Esophagus squamous epithelium (tissue), 5 donors: ENCODE results near the gene MICAL1. TPM values are rescaled to one million over a fixed set of nuclear protein-coding genes. Genes with fewer than 3 reads are reported as not detected.

ENCODE experiments used
- DNase-seq: peaks from one replicate; lab custom pipeline; 2025; lab: John Stamatoyannopoulos, UW
- H3K27ac ChIP-seq, 4 donors: fragments of 200-600 bp; sonication (generic); one replicate each; pipeline ENCODE4 v1.5.1; 2016 to 2019; ENCODE audit warnings: mild to moderate bottlenecking in 1 of 4
- H3K27me3 ChIP-seq, 4 donors: fragments of 200-600 bp; sonication (generic); 1 replicate in 3 of 4; 2 replicates in 1 of 4; pipeline versions ENCODE4 v1.5.1 to v1.6.0; 2017 to 2021; ENCODE audit warnings: antibody characterized with exemption in 1 of 4
- H3K36me3 ChIP-seq, 3 donors: fragments of 200-600 bp; sonication (generic); one replicate each; pipeline ENCODE4 v1.5.1; 2016 to 2019
- H3K4me1 ChIP-seq, 3 donors: fragments of 200-600 bp; sonication (generic); one replicate each; pipeline ENCODE4 v1.5.1; 2017 to 2019
- H3K4me3 ChIP-seq, 4 donors: fragments of 200-600 bp; sonication (generic); 1 replicate in 3 of 4; 2 replicates in 1 of 4; pipeline ENCODE4 v1.5.1; 2016 to 2019; ENCODE audit warnings: mild to moderate bottlenecking in 2 of 4, moderate library complexity in 1 of 4
- H3K9me3 ChIP-seq, 3 donors: fragments of 200-600 bp; sonication (generic); one replicate each; pipeline ENCODE4 v1.5.1; 2016 to 2019
- CTCF ChIP-seq, 6 experiments: fragments of 450-650 bp in 4 of 6; fragments of 200-600 bp in 2 of 6; sonication (generic) in 2 of 6; IDR thresholded peaks; one replicate each; pipeline ENCODE4 v1.5.1; 2016 to 2019; ENCODE audit warnings: antibody characterized with exemption in 6 of 6, mild to moderate bottlenecking in 4 of 6, moderate library complexity in 4 of 6
- POLR2A ChIP-seq, 4 donors: fragments of 450-650 bp; IDR thresholded peaks; one replicate each; pipeline ENCODE4 v1.6.1; 2017; ENCODE audit warnings: antibody characterized with exemption in 4 of 4, mild to moderate bottlenecking in 4 of 4, moderate library complexity in 3 of 4
- WGBS, 2 donors: methylation state at CpG; one replicate each; pipeline ENCODE4 v1.1.5; 2018; 5-methylcytosine and 5-hydroxymethylcytosine counted together
- intact Hi-C: fragments of 100-400 bp; cut with DNase I; formaldehyde crosslinking; loops from one replicate; pipeline ENCODE4 v1.15.0; 2022
- total RNA-seq, 4 donors: library from RNA; depleted of rRNA; stranded (reverse); fragments of >200 nt; gene quantifications; one replicate each; pipeline ENCODE4 v1.1.0, GENCODE V29; 2016
- donor health status: DM: yes; HTN: yes; CAD: no.

MICAL1 gene
- total RNA-seq, 4 donors from 2014 or later, result 11.9 to 20.0 (median 12.6) TPM

- TF ChIP-seq POLR2A (IDR thresholded peaks at IDR 0.05) (no peak), CTCF (IDR thresholded peaks at IDR 0.05) (no peak)
- H3K4me3 ChIP-seq, result no peak overlapping the region
Measured at GRCh38 chr6:109477725-109478124, 22.2 kb upstream of the MICAL1 start.

DNA sequence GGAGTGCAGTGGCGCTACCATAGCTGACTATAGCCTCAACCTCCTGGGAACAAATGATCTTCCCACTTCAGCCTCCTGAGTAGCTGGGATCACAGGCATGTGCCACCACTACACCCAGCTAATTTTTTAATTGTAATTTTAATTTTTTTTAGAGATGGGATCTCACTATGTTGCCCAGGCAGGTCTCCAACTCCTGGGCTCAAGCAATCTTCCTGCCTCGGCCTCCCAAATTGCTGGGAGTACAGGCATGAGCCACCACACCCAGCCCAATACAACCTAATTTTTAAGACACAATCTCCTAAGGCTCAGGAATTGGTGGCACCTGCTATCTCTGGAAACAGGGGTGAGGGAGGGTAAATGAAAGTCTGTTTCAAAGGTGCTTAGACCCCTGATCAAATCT is 21.6 kb upstream of the MICAL1 start:
- Histone ChIP-seq H3K9me3 (no peaks in the 10 kb centered on the region), H3K27ac (no peak overlapping the region), H3K4me1 (peaks cover 28 to 58% (median 53%) of the 10 kb centered on the region in 3 donors), H3K27me3 (no peaks in the 10 kb centered on the region), H3K4me3 (no peak overlapping the region), H3K36me3 (peaks cover 15 to 80% (median 26%) of the 10 kb centered on the region in 3 donors)
- intact Hi-C loops, result no loop called here
- TF ChIP-seq POLR2A (IDR thresholded peaks at IDR 0.05), result no peak
- no peak for TF ChIP-seq CTCF (IDR thresholded peaks at IDR 0.05)
- WGBS, 2 donors, result 100% methylated on average over 2 of the region's 2 CpGs
- DNase-seq, result no peak

More at GRCh38 chr6:109477725-109478124, 22.2 kb upstream of the MICAL1 start:
- Histone ChIP-seq H3K27me3 (no peaks in the 10 kb centered on the region), H3K36me3 (peaks cover 15 to 75% (median 21%) of the 10 kb centered on the region in 3 donors), H3K9me3 (no peaks in the 10 kb centered on the region), H3K27ac (no peak overlapping the region), H3K4me1 (peaks cover 30 to 63% (median 54%) of the 10 kb centered on the region in 3 donors)
- 80 to 90% methylated on average over 1 to 2 of the region's 2 CpGs for WGBS, 2 donors
- intact Hi-C loops, result no loop called here
- DNase-seq, result no peak

DNA sequence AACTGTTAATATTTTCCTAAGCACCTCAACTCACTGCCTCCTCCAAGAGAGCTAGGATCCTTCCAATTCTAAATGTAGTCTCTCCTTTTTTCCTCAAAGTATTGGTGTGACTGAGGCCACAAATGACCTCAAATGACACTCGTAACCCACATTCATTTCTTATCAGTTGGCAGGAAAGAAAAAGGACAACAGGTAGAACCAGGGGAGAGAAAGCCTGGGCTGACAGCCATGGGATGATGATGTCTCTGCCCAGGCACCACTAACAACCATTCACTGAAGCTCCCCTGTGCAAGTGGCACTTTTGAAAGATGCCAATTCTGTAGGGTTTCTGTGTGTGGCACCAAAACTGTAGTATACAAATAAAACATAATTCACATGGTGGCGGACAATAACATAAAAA is 20.1 kb upstream of the MICAL1 start:
- 92 to 96% methylated on average over 2 of the region's 2 CpGs for WGBS, 2 donors

DNA sequence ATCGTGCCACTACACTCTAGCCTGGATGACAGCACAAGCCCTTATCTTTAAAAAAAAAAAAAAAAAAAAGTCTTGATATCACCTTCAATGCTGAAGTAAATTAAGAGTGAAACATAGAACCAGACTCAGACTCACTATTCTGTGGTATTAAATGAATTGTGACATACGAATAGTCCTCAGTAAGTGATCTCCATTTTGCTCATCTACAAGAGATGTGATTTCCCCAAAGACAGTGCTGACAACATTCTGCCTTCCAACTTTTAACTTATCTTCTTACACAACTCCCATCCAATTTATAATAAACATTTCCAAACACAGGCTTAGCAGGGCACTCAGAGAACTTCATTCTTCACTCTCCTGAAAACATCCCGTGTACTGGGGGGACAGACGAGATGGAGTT is 19.4 kb upstream of the MICAL1 start:
- WGBS, 2 donors, result 69 to 82% methylated on average over 4 of the region's 4 CpGs
- DNase-seq, result no peak
- intact Hi-C loops, result no loop called here
- Histone ChIP-seq H3K4me1 (peaks cover 15 to 36% (median 31%) of the 10 kb centered on the region in 3 donors), H3K4me3 (no peak overlapping the region), H3K9me3 (no peaks in the 10 kb centered on the region), H3K27me3 (no peaks in the 10 kb centered on the region), H3K36me3 (peaks cover 10 to 84% (median 33%) of the 10 kb centered on the region in 3 donors), H3K27ac (no peak overlapping the region)
- no peak for TF ChIP-seq CTCF (IDR thresholded peaks at IDR 0.05)
- no peak for TF ChIP-seq POLR2A (IDR thresholded peaks at IDR 0.05)

More for the DNA sequence above, 20.1 kb upstream of the MICAL1 start:
- no peaks in the 10 kb centered on the region for H3K27me3 ChIP-seq
- H3K27ac ChIP-seq, result no peak overlapping the region
- no peaks in the 10 kb centered on the region for H3K9me3 ChIP-seq
- TF ChIP-seq POLR2A (IDR thresholded peaks at IDR 0.05) (no peak), CTCF (IDR thresholded peaks at IDR 0.05) (no peak)
- intact Hi-C loops, result no loop called here
- DNase-seq, result no peak
- H3K4me1 ChIP-seq, result peaks cover 21 to 42% (median 37%) of the 10 kb centered on the region in 3 donors
- H3K36me3 ChIP-seq, result peaks cover 10 to 84% (median 36%) of the 10 kb centered on the region in 3 donors
- no peak overlapping the region for H3K4me3 ChIP-seq

- peaks cover 4 to 17% (median 14%) of the 10 kb centered on the region in 3 donors for H3K4me1 ChIP-seq
- TF ChIP-seq POLR2A (IDR thresholded peaks at IDR 0.05) (no peak), CTCF (IDR thresholded peaks at IDR 0.05) (no peak)
- H3K36me3 ChIP-seq, result peaks cover 10 to 98% (median 33%) of the 10 kb centered on the region in 3 donors
- WGBS, 2 donors, result 88 to 98% methylated on average over 3 of the region's 3 CpGs
- H3K9me3 ChIP-seq, result no peaks in the 10 kb centered on the region
- intact Hi-C loops, result no loop called here
- DNase-seq, result no peak
- H3K27ac ChIP-seq, result no peak overlapping the region
- no peaks in the 10 kb centered on the region for H3K27me3 ChIP-seq
- no peak overlapping the region for H3K4me3 ChIP-seq
Measured at GRCh38 chr6:109473120-109473519, 17.5 kb upstream of the MICAL1 start.
